OCI-LY1 (cell line): ENCODE results near the gene RHEX.

Experiments
- H2AFZ ChIP-seq: fragments of 200-600 bp; sonication (generic), shearing (Covaris generic); 2 replicates; pipeline ENCODE4 v1.6.0; 2014; ENCODE audit warnings: antibody characterized with exemption, mild to moderate bottlenecking, low read length
- H3F3A ChIP-seq: fragments of 200-600 bp; sonication (generic), shearing (Covaris generic); 2 replicates; pipeline ENCODE4 v1.6.0; 2014; ENCODE audit warnings: mild to moderate bottlenecking, antibody characterized with exemption, low read length, moderate library complexity; ENCODE audit not compliant: insufficient read depth
- H3K27ac ChIP-seq: fragments of 200-600 bp; sonication (generic); 2 replicates; pipeline ENCODE4 v1.5.1; 2014; ENCODE audit warnings: low read length, mixed run types, mild to moderate bottlenecking, low read depth; ENCODE audit not compliant: poor library complexity, severe bottlenecking
- H3K27me3 ChIP-seq: fragments of 200-600 bp; sonication (generic); 2 replicates; pipeline ENCODE4 v1.6.0; 2014; ENCODE audit warnings: antibody characterized with exemption, mild to moderate bottlenecking, low read length, moderate library complexity; ENCODE audit not compliant: insufficient read depth
- H3K36me3 ChIP-seq: fragments of 200-600 bp; sonication (generic); 2 replicates; pipeline ENCODE4 v1.6.1; 2014; ENCODE audit warnings: mild to moderate bottlenecking, antibody characterized with exemption, low read length, moderate library complexity, mixed read lengths; ENCODE audit not compliant: insufficient read depth
- H3K4me1 ChIP-seq: fragments of 200-600 bp; sonication (generic); 2 replicates; pipeline ENCODE4 v1.5.1; 2014; ENCODE audit warnings: mild to moderate bottlenecking, low read length, moderate library complexity; ENCODE audit not compliant: insufficient read depth, severe bottlenecking
- H3K4me2 ChIP-seq: fragments of 200-600 bp; sonication (generic), shearing (Covaris generic); 2 replicates; pipeline ENCODE4 v1.6.1; 2014; ENCODE audit warnings: low read length
- H3K4me3 ChIP-seq: fragments of 200-600 bp; sonication (generic); 2 replicates; pipeline ENCODE4 v1.5.1; 2014; ENCODE audit warnings: low read length, low read depth, mild to moderate bottlenecking, mixed read lengths; ENCODE audit not compliant: poor library complexity, severe bottlenecking
- H3K79me2 ChIP-seq: fragments of 200-600 bp; shearing (Covaris generic); 2 replicates; pipeline ENCODE4 v1.6.1; 2016; ENCODE audit warnings: mixed run types, low read length, mixed read lengths; ENCODE audit not compliant: insufficient read depth
- H3K9ac ChIP-seq: fragments of 200-600 bp; sonication (generic), shearing (Covaris generic); 2 replicates; pipeline ENCODE4 v1.6.1; 2014; ENCODE audit warnings: mild to moderate bottlenecking, low read length, mixed read lengths
- H3K9me2 ChIP-seq: fragments of 200-600 bp; sonication (generic), shearing (Covaris generic); 2 replicates; pipeline ENCODE4 v1.6.1; 2014; ENCODE audit warnings: low read depth, mild to moderate bottlenecking, low read length, mixed read lengths
- H3K9me3 ChIP-seq: fragments of 200-600 bp; shearing (Covaris generic); 2 replicates; pipeline ENCODE4 v1.6.1; 2014; ENCODE audit warnings: low read length, mixed read lengths
- H4K20me1 ChIP-seq: fragments of 200-600 bp; sonication (generic), shearing (Covaris generic); 2 replicates; pipeline ENCODE4 v1.6.0; 2016; ENCODE audit warnings: mild to moderate bottlenecking, low read length; ENCODE audit not compliant: insufficient read depth
- CTCF ChIP-seq: fragments of 200-600 bp; sonication (generic), shearing (Covaris generic); IDR thresholded peaks from 2 replicates; pipeline ENCODE4 v1.5.1; 2017; ENCODE audit warnings: mild to moderate bottlenecking, antibody characterized with exemption, low read length, moderate library complexity, mixed read lengths
- EZH2 ChIP-seq: fragments of 200-600 bp; sonication (generic), shearing (Covaris generic); IDR thresholded peaks from 2 replicates; pipeline ENCODE4 v1.8.0; 2017; ENCODE audit warnings: borderline replicate concordance, mixed run types, mild to moderate bottlenecking, antibody characterized with exemption, low read length, moderate library complexity, mixed read lengths

RHEX gene

GRCh38 chr1:206065547-206066145 is 12.7 kb downstream of the RHEX start:
- Histone ChIP-seq H3K9me2 (no peaks in the 10 kb centered on the region), H3K4me2 (no peak overlapping the region), H3K79me2 (no peaks in the 10 kb centered on the region), H2AFZ (no peak overlapping the region), H3K9me3 (0 out of 2 replicates have a peak, but pooled peaks cover 3% of the 10 kb centered on the region), H3F3A (no peaks in the 10 kb centered on the region), H3K27me3 (no peaks in the 10 kb centered on the region), H3K27ac (no peak overlapping the region), H3K4me3 (no peak overlapping the region), H3K9ac (no peak overlapping the region), H3K4me1 (peaks cover 14% of the 10 kb centered on the region), H4K20me1 (no peaks in the 10 kb centered on the region), H3K36me3 (peaks cover 15% of the 10 kb centered on the region)
- TF ChIP-seq CTCF, result no peak
- TF ChIP-seq EZH2, result no peak

GRCh38 chr1:206066479-206067171 is 13.7 kb downstream of the RHEX start:
- Histone ChIP-seq H3K36me3 (peaks cover 10% of the 10 kb centered on the region), H3K79me2 (no peaks in the 10 kb centered on the region), H3K27me3 (no peaks in the 10 kb centered on the region), H3K9me3 (0 out of 2 replicates have a peak, but pooled peaks cover 3% of the 10 kb centered on the region), H2AFZ (no peak overlapping the region), H3K4me3 (no peak overlapping the region), H3F3A (no peaks in the 10 kb centered on the region), H4K20me1 (no peaks in the 10 kb centered on the region), H3K9me2 (no peaks in the 10 kb centered on the region), H3K4me2 (no peak overlapping the region), H3K27ac (no peak overlapping the region), H3K4me1 (peaks cover 14% of the 10 kb centered on the region), H3K9ac (no peak overlapping the region)
- TF ChIP-seq CTCF (no peak), EZH2 (no peak)

GRCh38 chr1:206067486-206068227 is 14.7 kb downstream of the RHEX start:
- Histone ChIP-seq H3K9me3 (0 out of 2 replicates have a peak, but pooled peaks cover 3% of the 10 kb centered on the region), H3K4me1 (peaks cover 14% of the 10 kb centered on the region), H3K36me3 (peaks cover 5% of the 10 kb centered on the region), H3K4me2 (no peak overlapping the region), H3F3A (no peaks in the 10 kb centered on the region), H3K9me2 (no peaks in the 10 kb centered on the region), H3K79me2 (no peaks in the 10 kb centered on the region), H3K9ac (no peak overlapping the region), H3K27ac (no peak overlapping the region), H3K4me3 (no peak overlapping the region), H2AFZ (no peak overlapping the region), H4K20me1 (no peaks in the 10 kb centered on the region), H3K27me3 (no peaks in the 10 kb centered on the region)
- TF ChIP-seq CTCF, result no peak
- TF ChIP-seq EZH2, result no peak
